ENCODE measurements around the gene SPATS2.

DNA sequence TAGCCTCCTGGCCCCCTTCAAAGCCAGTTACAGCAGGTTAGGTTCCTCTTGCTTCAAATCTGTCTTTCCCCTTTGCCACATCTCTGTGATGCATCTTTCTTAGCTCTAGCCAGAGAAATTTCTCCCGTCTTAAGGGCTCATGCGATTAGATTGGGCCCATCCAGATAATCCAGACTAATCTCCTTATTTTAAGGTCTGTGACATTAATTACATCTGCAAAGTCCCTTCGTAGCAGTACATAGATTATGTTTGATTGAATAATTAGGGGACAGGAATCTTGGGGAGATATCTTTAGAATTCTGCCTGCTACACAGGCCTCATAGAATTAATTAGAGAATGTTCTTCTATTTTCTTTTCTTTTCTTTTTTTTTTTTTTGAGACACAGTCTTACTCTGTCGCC is 79.3 kb downstream of the SPATS2 start:
- TF ChIP-seq POLR2A (IDR thresholded peaks at IDR 0.05) (no peak), EP300 (IDR thresholded peaks at IDR 0.05; ENCODE audit: low read depth) (no peak)
- TF ChIP-seq, protein P1, sequence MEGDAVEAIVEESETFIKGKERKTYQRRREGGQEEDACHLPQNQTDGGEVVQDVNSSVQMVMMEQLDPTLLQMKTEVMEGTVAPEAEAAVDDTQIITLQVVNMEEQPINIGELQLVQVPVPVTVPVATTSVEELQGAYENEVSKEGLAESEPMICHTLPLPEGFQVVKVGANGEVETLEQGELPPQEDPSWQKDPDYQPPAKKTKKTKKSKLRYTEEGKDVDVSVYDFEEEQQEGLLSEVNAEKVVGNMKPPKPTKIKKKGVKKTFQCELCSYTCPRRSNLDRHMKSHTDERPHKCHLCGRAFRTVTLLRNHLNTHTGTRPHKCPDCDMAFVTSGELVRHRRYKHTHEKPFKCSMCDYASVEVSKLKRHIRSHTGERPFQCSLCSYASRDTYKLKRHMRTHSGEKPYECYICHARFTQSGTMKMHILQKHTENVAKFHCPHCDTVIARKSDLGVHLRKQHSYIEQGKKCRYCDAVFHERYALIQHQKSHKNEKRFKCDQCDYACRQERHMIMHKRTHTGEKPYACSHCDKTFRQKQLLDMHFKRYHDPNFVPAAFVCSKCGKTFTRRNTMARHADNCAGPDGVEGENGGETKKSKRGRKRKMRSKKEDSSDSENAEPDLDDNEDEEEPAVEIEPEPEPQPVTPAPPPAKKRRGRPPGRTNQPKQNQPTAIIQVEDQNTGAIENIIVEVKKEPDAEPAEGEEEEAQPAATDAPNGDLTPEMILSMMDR (IDR thresholded peaks at IDR 0.05) = no peak

Data from transverse colon (tissue), 3 donors.